HG02981 (cell line): ENCODE results near the gene HNRNPU.

Source experiments
- ATAC-seq: cut with Tn5 transposase; IDR thresholded peaks from one replicate; pipeline ENCODE4 v1.9.1; 2021; ENCODE audit warnings: mild to moderate bottlenecking, moderate library complexity; ENCODE audit not compliant: unreplicated experiment

The HNRNPU gene

DNA sequence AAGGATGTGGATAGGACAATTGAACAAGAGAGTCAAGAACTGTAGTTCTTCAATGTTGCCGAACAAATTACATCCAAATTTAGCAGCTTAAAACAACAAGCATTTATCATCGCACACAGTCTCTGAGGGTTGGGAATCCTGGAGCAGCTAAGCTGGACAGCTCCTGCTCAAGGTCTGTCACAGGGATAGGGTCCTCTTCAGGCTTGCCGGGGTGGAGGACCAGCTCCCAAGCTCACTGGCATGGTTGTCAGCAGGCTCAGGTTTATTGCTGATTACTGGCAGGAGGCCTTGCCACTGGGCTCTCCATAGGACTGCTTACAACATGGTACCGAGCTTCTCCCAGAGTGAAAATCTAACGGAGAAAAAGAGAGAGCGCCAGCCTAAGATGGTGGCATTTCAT is 51.0 kb downstream of the HNRNPU start:
- ATAC-seq, result no peak

DNA sequence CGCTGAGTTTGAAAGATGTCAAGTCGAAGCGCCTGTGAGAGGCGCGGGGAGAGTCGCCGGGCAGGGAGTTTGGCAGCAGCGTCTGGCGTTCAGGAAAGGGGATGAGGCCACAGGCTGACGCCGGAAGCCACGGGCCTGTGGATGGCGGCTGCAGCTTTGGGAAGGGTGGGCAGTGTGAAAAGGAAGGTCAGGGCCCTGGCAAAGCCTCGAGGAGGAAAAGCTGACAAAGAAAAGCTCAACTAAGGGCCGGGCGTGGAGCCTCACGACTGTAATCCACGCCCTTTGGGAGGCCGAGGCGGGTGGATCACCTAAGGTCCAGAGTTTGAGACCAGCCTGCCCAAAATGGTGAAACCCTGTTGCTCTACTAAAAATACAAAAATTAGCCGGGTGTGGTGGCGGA is 54.1 kb downstream of the HNRNPU start:
- no peak for ATAC-seq

DNA sequence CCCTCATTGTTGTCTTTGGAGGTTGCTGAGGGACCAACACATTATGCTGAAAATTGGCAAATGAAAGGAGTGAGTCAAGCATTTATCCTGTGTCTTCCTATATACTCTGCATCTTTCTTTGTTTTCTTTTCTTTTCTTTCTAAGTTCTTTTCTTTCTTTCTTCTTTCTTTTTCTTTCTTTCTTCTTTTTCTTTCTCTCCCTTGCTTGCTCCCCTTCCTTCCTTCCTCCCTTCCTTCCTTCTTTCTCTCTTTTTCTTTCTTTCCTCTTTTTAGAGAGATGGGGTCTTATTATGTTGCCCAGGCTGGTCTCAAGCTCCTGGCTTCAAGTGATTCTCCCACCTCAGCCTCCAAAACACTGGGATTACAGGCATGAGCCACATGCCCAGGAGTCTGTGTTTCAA is 57.2 kb downstream of the HNRNPU start:
- no peak for ATAC-seq

DNA sequence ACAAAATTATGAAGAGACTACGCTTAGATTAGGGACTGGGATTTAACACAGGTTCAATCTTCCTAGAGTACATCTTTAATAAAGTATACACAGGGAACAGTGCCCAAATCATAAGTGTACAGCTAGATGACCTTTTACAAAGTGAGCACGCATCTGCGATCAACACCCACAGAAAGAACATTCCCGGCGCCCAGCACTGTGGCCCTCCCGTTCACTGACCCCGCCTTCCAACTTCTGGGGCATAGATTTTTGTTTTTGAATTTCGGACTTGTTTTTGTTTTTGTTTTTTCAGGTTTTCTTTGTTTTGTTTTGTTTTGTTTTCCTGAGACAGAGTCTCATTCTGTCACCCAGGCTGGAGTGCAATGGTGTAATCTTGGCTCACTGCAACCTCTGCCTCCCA is 59.5 kb downstream of the HNRNPU start:
- no peak for ATAC-seq

DNA sequence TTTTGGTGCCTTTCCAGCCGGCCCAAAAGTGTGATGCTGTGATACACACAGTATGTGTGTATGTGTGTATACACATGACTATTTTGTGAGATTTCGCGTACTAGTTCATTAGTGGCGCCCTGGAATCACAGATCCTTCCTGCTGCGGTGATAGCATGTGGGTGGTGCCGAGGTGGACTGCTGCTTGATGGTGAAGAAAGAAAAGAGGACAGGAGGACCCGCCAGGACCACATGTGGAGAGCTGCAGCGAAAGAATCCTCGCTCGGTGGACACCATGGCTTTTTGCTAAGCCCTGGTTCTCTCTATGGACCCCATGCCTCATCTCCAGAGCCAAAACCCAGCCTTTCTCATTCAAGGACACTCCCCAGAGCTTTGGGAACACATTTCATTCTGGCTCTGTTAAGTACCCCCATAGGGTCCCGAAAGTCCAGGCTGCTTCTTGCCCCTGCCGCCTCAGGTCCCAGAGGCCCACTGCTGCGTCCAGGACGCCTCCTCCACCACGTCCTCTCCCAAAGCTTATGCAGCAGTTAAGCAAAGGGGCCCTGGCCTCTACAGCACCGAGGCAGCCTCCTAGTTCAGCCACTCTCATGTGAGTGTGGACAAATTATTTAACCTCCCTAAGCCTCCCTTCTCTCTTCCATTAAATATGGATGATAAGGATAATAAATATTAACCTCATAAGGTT is 61.6 kb downstream of the HNRNPU start:
- ATAC-seq, result no peak

DNA sequence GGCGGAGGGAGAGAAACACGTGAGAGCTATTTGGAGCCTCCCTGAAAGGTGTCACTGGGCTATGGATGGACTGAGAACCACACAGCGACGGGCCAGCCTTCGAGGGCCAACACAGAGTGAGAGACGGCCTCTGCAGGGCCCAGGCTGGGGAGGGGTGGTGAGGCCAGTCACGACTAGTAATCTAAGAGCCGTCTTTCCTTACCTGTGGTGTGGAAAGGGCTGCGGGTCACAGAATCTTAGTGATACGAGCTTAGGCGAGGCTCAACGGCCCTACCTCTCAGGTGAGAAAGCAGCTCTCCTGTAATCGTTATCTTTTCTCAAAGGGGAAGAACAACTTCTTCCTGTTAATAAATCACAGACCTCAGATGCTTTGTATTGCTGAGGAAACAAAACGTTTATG is 62.3 kb downstream of the HNRNPU start:
- no peak for ATAC-seq

DNA sequence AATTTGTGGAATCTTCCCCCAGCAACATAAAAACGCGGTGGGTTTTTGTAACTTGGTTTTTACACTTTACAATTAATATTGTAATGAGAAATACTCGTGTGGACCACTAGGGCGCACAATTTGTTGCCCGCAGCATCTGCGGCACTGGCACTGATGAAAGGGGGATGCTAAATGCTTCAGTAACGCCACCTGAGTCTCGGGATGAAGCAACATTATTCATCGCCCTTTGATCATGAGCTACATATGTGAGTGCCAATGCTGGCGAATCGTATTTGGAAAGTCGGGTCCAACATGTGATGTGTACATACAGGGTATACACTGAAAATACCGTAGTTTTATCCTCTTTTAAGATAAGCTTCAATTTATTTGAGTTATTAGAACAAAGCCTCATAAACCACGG is 63.1 kb downstream of the HNRNPU start:
- peak; percentile 72 for ATAC-seq

DNA sequence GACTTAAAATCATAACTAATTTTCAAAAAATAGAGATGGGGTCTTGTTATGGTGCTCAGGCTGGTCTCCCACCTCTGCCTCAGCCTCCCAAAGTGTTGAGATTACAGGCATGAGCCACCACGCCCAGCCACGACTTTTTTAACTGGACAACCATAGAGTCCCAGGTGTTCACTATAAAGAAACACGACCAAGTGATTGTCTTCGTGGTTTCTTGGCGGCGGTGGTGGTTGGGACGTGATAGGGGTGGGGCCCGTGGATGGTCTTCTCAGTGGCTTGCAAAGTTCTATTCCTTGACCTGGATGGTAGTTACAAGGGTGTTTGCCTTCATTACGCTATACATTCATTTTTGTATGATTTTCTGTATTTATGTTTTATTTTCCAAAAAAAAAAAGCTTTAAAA is 63.5 kb downstream of the HNRNPU start:
- ATAC-seq, result no peak
